HFFc6 (cell line): ENCODE data around the gene DEPDC7. TPM values are rescaled to one million over a fixed set of nuclear protein-coding genes. Genes with fewer than 3 reads are reported as not detected.

Experiments
- DNase-seq: peaks from one replicate; pipeline ENCODE4 v3.0.0-alpha.2; 2018
- H3K27ac Mint-ChIP-seq: 2 replicates; pipeline ENCODE4 v1.8.0; 2020; ENCODE audit warnings: mild to moderate bottlenecking, mixed read lengths
- H3K27me3 Mint-ChIP-seq: 2 replicates; pipeline ENCODE4 v1.8.0; 2021; ENCODE audit warnings: mild to moderate bottlenecking, moderate library complexity, mixed read lengths; ENCODE audit not compliant: insufficient read depth
- H3K36me3 Mint-ChIP-seq: 2 replicates; pipeline ENCODE4 v1.8.0; 2021; ENCODE audit warnings: low read depth, mixed read lengths
- H3K4me1 Mint-ChIP-seq: 2 replicates; pipeline ENCODE4 v1.8.0; 2020; ENCODE audit warnings: low read depth, mixed read lengths
- H3K4me3 Mint-ChIP-seq: 2 replicates; pipeline ENCODE4 v1.8.0; 2020; ENCODE audit warnings: mild to moderate bottlenecking, moderate library complexity, mixed read lengths
- H3K9me3 Mint-ChIP-seq: 2 replicates; pipeline ENCODE4 v1.8.0; 2020; ENCODE audit warnings: mild to moderate bottlenecking, mixed read lengths
- CTCF ChIP-seq: fragments of 200-600 bp; sonication (generic); IDR thresholded peaks from 2 replicates; pipeline ENCODE4 v1.5.0; 2021; ENCODE audit warnings: antibody characterized with exemption, mild to moderate bottlenecking
- total RNA-seq, 6 experiments: library from RNA; stranded (reverse); fragmentation: NEBNext Ultra II Directional; extraction: Animal tissue kit (Norgen Biotek cat#: 25700); gene quantifications; 2 replicates in 1 of 6; 3 replicates in 5 of 6; pipeline ENCODE4 v1.2.3, GENCODE V29; 2021

The DEPDC7 gene
- total RNA-seq, 6 experiments from 2014 or later, result 14.5 to 19.1 (median 14.9) TPM

- no peaks in the 10 kb centered on the region for H3K9me3 Mint-ChIP-seq
- H3K27me3 Mint-ChIP-seq, result peaks cover 2% of the 10 kb centered on the region
- H3K4me1 Mint-ChIP-seq, result peaks cover 8% of the 10 kb centered on the region
- no peak for TF ChIP-seq CTCF
- H3K36me3 Mint-ChIP-seq, result peaks cover 35% of the 10 kb centered on the region
- no peak overlapping the region for H3K27ac Mint-ChIP-seq
- H3K4me3 Mint-ChIP-seq, result no peak overlapping the region
- DNase-seq, result no peak
These were observed 17.8 kb downstream of the DEPDC7 start for GRCh38 chr11:33033493-33033892.

GRCh38 chr11:33035011-33035410 lies 19.3 kb downstream of the DEPDC7 start:
- TF ChIP-seq CTCF, result no peak
- Mint-ChIP-seq H3K36me3 (peaks cover 35% of the 10 kb centered on the region), H3K27ac (no peak overlapping the region), H3K4me3 (no peak overlapping the region), H3K4me1 (no peaks in the 10 kb centered on the region), H3K9me3 (no peaks in the 10 kb centered on the region), H3K27me3 (peaks cover 2% of the 10 kb centered on the region)
- no peak for DNase-seq

- H3K4me1 Mint-ChIP-seq, result peaks cover 43% of the 10 kb centered on the region
- 0 out of 2 replicates have a peak, but pooled peaks have one; percentile 23 for TF ChIP-seq CTCF
- peaks cover 2% of the 10 kb centered on the region for H3K27me3 Mint-ChIP-seq
- peak within 1 kb of the TSS; percentile 93 for H3K4me3 Mint-ChIP-seq
- peak; percentile 92 for DNase-seq
- H3K9me3 Mint-ChIP-seq, result no peaks in the 10 kb centered on the region
- H3K36me3 Mint-ChIP-seq, result peaks cover 6% of the 10 kb centered on the region
- H3K27ac Mint-ChIP-seq, result peak within 1 kb of the TSS; percentile 98
These were observed 23.8 kb downstream of the DEPDC7 start, which contains the start of gene TCP11L1 for GRCh38 chr11:33039274-33040032. Gene TCP11L1 (plus strand): TSS chr11:33039572. CDS start chr11:33043774, 4,202 bp downstream.

- peak overlapping the region; percentile 93 for H3K4me3 Mint-ChIP-seq
These were observed 24.6 kb downstream of the DEPDC7 start for GRCh38 chr11:33040033-33040861.

More at GRCh38 chr11:33040033-33040861, 24.6 kb downstream of the DEPDC7 start:
- H3K4me1 Mint-ChIP-seq, result peaks cover 51% of the 10 kb centered on the region
- peaks cover 2% of the 10 kb centered on the region for H3K27me3 Mint-ChIP-seq
- H3K27ac Mint-ChIP-seq, result peak overlapping the region; percentile 98
- H3K36me3 Mint-ChIP-seq, result peaks cover 6% of the 10 kb centered on the region
- peak; percentile 13 for DNase-seq
- TF ChIP-seq CTCF, result no peak
- no peaks in the 10 kb centered on the region for H3K9me3 Mint-ChIP-seq
